Tibial artery (tissue), 4 donors: ENCODE data around the gene ARMC2.

Experiments
- DNase-seq, 2 donors: peaks; one replicate each; pipeline ENCODE4 v3.0.0-alpha.2; 2019
- H3K27ac ChIP-seq, 2 donors: fragments of 200-600 bp; sonication (generic) in 1 of 2; 1 replicate in 1 of 2; 2 replicates in 1 of 2; pipeline ENCODE4 v1.5.1; 2018 to 2019; ENCODE audit warnings: mild to moderate bottlenecking in 1 of 2
- H3K27me3 ChIP-seq, 2 donors: fragments of 200-600 bp; sonication (generic) in 1 of 2; one replicate each; pipeline versions ENCODE4 v1.5.1 to v1.6.0; 2016 to 2019
- H3K36me3 ChIP-seq, 3 donors: fragments of 200-600 bp; sonication (generic) in 2 of 3; one replicate each; pipeline ENCODE4 v1.5.1; 2016 to 2019; ENCODE audit warnings: mild to moderate bottlenecking in 2 of 3
- H3K4me1 ChIP-seq, 4 donors: fragments of 200-600 bp; sonication (generic) in 2 of 4; 1 replicate in 3 of 4; 2 replicates in 1 of 4; pipeline ENCODE4 v1.5.1; 2016 to 2019
- H3K4me3 ChIP-seq, 2 donors: fragments of 200-600 bp; sonication (generic) in 1 of 2; 1 replicate in 1 of 2; 2 replicates in 1 of 2; pipeline ENCODE4 v1.5.1; 2018 to 2019; ENCODE audit warnings: mild to moderate bottlenecking in 2 of 2
- H3K9me3 ChIP-seq, 3 donors: fragments of 200-600 bp; sonication (generic) in 1 of 3; one replicate each; pipeline ENCODE4 v1.5.1; 2016 to 2019
- CTCF ChIP-seq, 2 experiments: fragments of 200-600 bp in 1 of 2; fragments of 450-650 bp in 1 of 2; IDR thresholded peaks; one replicate each; pipeline ENCODE4 v1.5.1; 2017 to 2019; ENCODE audit warnings: antibody characterized with exemption in 2 of 2, mild to moderate bottlenecking in 1 of 2, moderate library complexity in 1 of 2
- intact Hi-C: fragments of 100-400 bp; cut with DNase I; formaldehyde crosslinking; loops from one replicate; pipeline ENCODE4 v1.15.0; 2023; ENCODE audit warnings: low total_unique reads

The ARMC2 gene

DNA sequence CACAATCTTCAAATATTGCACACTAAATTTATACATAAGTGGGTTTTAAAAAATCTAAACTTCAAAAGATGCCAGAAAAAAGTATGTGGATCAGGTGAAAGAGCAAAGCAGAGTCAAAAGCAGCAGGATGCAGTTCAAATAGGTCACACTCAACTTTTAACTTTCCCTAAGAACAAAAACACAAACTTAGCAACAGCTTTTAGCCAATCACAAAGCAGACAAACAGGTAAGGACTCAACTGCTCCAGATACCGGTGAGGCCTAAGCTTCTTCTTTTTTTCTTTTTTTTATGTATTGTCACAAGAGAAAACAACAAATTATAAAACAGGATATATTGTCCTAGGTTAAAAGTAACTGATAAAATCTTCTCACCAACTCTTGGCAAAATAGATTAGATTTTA, 171.7 kb downstream of the ARMC2 start:
- no peak overlapping the region for H3K4me3 ChIP-seq
- H3K4me1 ChIP-seq = peaks cover 0 to 4% (median 2%) of the 10 kb centered on the region in 4 donors
- H3K27me3 ChIP-seq = no peaks in the 10 kb centered on the region
- H3K36me3 ChIP-seq = no peaks in the 10 kb centered on the region
- no peak for TF ChIP-seq CTCF (IDR thresholded peaks at IDR 0.05)
- no peaks in the 10 kb centered on the region for H3K9me3 ChIP-seq
- DNase-seq = no peak
- H3K27ac ChIP-seq = no peak overlapping the region
- intact Hi-C loops = loop anchor here (10.0 kb wide), 1 partner anchor 55 kb away; no protein-coding TSS in a partner anchor

DNA sequence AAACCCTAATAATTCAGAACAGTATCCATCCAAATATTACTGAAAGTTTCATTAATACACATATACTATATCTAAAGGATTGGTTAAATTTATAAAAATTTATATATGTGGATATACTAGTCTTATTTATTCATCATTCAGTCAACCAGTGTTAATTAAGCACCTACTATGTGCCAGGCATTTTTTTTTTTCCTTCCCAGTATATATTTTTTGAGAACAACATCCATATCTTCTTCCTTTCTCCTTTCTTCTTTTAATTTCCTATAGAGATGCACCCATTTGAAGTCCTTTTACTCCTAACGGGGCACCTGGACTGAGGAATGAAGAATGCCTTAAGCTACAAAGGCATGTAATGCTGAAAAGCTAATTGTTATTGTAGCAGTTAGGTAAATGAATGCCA, 173.6 kb downstream of the ARMC2 start:
- H3K27me3 ChIP-seq = no peaks in the 10 kb centered on the region
- H3K9me3 ChIP-seq = no peaks in the 10 kb centered on the region
- H3K4me1 ChIP-seq = peaks cover 0 to 4% (median 3%) of the 10 kb centered on the region in 4 donors
- no peaks in the 10 kb centered on the region for H3K36me3 ChIP-seq
- H3K4me3 ChIP-seq = no peak overlapping the region
- TF ChIP-seq CTCF (IDR thresholded peaks at IDR 0.05) = no peak
- H3K27ac ChIP-seq = no peak overlapping the region
- no peak for DNase-seq
- intact Hi-C loops = loop anchor here (10.0 kb wide), 1 partner anchor 53 kb away; no protein-coding TSS in a partner anchor

GRCh38 chr6:109023356-109023925, 175.2 kb downstream of the ARMC2 start:
- no peaks in the 10 kb centered on the region for H3K9me3 ChIP-seq
- H3K27ac ChIP-seq = no peak overlapping the region
- no peaks in the 10 kb centered on the region for H3K27me3 ChIP-seq
- no peak overlapping the region for H3K4me3 ChIP-seq
- no peak for TF ChIP-seq CTCF (IDR thresholded peaks at IDR 0.05)
- peaks cover 0 to 4% (median 3%) of the 10 kb centered on the region in 4 donors for H3K4me1 ChIP-seq
- H3K36me3 ChIP-seq = no peaks in the 10 kb centered on the region
- intact Hi-C loops = loop anchor here (10.0 kb wide), 1 partner anchor 51 kb away; no protein-coding TSS in a partner anchor
- DNase-seq = no peak
